NCI-H1092 (cell line): ENCODE measurements around the gene ARHGAP28.
"Not testable (repeated sequence)": the region's sequence is repeated elsewhere in the genome, so short reads cannot be mapped to it uniquely, and the experiment has no call there.

Source experiments
- DNase-seq: peaks from one replicate; lab custom pipeline; 2025; lab: John Stamatoyannopoulos, UW

The ARHGAP28 gene

DNA sequence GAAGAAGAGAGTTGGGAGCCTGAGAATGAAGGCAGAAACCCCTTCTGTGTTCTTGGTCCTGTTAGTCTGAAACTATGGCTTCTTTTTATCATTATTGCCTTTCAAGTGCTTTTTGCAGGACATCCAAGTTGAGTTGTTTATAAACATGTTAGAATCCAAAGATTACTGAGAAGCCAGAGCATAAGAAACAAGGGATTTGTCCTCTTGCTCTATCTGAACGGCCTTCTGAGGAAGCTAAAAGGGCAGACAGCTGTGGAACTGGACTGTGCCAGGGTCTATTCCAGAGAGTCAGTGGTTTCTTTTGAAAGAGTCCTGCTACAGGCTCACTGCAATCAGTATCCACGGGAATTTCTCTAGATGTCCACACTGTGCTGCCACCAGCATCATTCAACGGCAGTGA lies 86.6 kb downstream of the ARHGAP28 start:
- DNase-seq = no peak

DNA sequence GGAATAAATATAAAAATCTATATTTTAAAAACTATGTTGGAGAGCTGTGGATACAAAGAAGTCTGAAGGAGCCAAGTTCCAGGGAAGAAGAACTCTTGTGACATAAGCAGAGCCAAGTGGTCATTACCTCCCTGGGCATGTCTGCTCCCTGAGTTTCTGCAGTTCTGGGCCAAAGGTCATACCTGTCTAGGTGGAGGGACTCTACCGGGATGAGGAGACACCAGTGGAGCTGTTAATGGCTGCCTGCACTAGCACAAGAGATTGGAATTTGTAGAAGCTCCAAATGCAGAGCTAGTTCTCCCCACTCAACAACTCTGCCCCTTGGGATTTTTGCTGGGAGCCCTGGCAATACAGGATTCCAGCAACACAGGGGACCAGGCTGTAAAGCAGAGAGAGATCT lies 89.8 kb downstream of the ARHGAP28 start:
- DNase-seq = no peak

DNA sequence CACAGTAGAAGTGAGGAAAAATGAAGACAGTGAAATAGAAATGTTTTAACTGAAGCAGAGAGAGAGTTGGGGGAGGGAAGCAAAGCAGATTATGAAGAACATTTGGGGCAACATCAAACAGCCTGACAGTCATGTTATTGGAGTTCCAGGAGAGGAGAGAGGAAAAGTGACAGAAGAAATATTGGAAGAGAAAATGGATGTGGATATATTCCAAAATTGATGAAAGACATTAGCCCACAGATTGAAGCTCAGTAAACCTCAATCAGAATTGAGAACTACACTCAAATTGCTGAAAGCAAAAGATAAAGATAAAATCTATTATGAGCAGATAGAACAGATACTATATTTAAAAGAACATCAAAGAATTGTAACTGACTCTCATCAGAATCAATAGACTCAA lies 90.8 kb downstream of the ARHGAP28 start:
- DNase-seq = no peak

DNA sequence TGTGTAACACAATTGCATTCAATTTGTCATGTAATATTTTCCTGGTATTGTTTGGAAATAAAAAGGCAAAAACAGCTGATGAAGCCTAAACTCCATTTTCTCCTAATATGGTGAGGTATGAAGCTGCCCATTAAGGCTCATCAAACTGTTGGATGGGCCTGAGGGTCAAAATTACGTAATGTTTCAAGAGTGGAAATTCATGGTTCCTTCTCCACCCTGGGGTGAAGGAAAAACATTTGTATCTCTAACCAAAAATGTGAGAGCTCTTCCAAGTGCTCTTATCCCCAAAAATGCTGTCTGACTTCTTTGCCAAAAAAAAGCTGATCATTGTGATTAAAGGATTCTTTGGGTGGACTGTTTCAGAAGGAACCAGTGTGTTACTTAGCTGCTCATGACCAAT lies 91.8 kb downstream of the ARHGAP28 start:
- no peak for DNase-seq

DNA sequence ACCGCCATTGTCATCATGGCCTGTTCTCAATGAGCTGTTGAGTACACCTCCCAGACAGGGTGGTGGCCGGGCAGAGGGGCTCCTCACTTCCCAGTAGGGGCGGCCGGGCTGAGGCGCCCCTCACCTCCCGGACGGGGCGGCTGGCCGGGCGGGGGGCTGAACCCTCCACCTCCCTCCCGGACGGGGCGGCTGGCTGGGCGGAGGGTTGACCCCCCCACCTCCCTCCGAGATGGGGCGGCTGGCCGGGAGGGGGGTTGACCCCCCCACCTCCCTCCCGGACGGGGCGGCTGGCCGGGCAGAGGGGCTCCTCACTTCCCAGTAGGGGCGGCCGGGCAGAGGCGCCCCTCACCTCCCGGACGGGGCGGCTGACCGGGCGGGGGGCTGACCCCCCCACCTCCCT lies 97.6 kb downstream of the ARHGAP28 start:
- DNase-seq = not testable (repeated sequence)

DNA sequence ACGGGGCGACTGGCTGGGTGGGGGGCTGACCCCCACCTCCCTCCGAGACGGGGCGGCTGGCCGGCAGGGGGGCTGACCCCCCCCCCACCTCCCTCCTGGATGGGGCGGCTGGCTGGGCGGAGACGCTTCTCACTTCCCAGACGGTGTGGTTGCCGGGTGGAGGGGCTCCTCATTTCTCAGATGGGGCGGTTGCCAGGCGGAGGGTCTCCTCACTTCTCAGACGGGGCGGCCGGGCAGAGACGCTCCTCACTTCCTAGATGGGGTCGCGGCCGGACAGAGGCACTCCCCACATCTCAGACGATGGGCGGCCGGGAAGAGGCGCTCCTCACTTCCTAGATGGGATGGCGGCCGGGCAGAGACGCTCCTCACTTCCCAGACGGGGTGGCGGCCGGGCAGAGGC lies 98.0 kb downstream of the ARHGAP28 start:
- DNase-seq = not testable (repeated sequence)

DNA sequence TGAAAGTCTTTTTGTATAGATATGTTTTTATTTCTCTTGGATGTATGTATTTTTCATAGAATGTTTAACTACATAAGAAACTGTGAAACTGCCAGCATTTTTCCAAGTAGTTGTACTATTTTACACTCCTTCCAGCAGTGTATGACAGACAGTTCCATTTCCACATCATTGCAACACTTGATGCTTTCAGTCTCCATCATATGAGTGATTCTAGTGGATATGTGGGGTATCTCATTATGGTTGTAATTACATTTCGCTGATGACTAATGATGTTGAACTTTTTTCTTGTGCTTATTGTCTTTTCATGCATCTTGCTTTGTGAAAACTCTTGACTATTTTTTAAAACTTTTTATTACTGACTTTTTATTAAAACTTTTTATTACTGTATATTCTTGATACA lies 101.4 kb downstream of the ARHGAP28 start:
- no peak for DNase-seq

DNA sequence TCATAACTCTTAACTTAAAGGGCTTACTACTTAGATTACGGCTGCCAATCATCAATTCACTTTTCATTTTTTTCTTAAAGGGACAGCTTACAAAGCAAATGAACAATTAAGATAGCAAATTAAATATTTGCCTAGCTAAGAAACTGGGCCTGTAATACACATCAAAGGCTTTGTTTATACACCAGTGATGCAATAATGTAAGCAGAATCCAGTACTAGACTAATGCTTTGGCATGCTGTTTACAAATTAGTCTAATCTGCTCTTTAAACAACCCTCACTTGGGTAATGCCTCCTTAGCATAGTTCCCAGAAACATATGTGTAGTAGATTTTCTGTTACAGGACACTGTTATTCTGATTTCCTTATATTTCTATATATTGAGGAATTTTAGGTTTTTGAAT lies 105.8 kb downstream of the ARHGAP28 start:
- DNase-seq = no peak

DNA sequence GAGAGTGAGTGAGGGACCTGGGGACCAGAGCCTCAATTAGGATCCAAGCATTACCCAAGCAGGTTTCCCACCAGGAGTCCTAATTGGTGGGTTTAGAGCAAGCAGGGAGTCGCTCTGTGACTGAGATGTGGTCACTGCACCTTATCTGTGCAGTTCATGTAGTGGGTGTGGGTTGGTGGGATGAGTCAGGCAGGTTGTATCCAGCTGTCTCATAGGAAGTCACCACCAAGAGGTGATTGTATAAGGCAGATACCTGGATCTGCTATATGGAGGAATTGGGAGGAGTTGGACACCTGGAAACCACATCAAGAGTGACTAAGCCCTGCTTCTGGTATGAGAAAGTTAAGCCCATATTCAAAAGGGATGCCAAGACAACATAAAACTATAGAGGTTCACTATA lies 106.8 kb downstream of the ARHGAP28 start:
- no peak for DNase-seq

DNA sequence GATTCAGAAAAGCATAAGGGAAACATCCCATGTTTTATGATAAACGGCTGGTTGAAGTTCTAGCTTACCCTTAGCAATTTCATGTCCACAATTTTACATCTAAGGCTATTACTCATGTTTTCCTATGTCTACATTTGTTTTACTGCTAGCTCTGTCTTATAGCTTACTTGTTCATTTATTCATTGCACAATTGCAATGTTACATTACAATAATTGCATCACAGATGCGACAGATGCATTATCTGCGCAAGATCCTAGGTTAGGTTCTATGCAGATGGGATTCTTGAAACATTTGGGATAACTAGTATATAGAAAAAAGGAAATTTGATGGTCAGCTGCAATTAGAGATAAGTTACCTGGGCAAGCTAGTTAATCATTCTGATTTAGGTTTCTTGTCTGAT lies 108.4 kb downstream of the ARHGAP28 start:
- no peak for DNase-seq

DNA sequence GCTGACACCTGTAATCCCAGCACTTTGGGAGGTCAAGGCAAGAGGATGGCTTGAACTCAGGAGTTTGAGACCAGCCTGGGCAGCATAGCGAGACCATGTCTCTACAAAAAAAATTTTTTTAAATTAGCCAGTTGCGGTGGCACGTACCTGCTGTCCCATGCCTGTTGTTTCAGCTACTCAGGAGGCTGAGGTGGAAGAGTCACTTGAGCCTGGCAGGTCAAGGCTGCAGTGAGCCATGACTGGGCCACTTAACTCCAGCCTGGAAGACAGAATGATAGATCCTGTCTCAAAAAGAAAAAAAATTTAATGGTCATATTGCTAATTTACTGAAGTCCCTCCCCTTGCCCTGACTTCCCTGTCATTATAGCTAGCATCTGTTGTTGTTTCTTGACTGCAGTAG lies 112.6 kb downstream of the ARHGAP28 start:
- DNase-seq = no peak

DNA sequence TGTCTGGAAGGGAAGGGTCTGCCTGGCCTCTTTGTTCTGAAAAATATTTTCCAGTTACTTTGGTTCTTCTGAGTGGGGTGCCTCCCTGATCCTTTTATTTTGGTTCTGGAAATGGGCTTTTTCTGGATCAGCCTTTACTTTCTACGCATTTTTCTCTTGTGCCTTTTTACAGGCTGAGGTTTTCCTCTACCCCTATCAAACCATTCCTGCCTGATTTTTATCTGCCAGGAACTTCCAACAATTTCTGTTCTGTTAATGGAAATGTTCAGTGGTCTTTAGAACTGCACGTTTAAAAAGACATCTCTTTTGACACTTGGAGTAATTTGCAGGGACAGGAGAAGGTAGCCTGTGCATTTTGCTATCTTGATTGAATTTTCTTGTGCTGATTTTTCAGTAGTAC lies 113.8 kb downstream of the ARHGAP28 start:
- DNase-seq = no peak

DNA sequence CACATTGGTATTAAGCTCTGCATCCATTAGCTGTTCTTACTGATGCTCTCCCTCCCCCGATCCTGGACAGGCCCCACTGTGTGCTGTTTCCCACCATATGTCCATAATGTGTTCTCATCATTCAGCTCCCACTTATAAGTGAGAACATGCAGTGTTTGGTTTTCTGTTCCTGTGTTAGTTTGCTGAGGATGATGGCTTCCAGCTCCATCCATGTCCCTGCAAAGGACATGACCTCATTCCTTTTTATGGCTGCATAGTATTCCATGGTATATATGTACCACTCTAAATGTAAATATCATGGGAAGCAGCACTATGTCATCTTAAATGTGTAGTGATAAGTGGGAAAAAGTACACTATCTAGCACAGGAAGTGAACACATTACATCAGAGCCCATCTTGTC lies 116.0 kb downstream of the ARHGAP28 start:
- DNase-seq = not testable (repeated sequence)

DNA sequence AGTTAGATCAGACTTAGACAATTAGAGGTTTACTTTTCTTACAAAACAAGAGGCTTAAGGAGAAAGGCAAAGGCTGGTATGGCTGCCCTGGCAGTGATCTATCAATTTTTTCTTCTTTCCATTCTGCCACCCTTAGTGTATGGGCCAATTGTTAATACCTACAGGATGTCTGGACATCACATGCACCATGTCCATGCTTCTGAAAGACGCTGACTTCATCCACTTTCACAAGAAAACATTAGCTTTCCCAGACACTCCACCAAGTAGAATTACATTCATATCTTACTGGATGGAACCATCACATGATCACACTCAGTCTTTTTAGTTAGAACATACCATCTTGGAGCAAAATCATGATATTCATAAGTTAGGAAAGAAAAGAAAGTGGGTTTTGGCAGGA lies 120.9 kb downstream of the ARHGAP28 start:
- no peak for DNase-seq

DNA sequence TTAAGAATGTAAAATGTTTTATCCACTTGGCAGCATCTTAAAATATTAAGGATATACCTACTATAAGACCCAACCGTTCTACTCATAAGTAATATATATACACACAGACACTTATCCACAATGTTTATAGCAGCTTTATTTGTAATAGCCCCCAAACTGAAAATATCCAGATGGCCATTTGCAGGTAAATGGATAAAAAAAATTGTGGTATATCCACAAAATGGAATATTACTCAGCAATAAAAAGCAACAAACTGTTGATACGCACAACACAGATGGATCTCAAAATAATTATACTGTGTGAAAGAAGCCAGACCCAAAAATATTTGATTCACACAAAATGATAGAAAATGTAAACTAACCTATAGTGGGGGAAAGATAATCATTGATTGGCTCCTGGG lies 122.0 kb downstream of the ARHGAP28 start:
- no peak for DNase-seq

DNA sequence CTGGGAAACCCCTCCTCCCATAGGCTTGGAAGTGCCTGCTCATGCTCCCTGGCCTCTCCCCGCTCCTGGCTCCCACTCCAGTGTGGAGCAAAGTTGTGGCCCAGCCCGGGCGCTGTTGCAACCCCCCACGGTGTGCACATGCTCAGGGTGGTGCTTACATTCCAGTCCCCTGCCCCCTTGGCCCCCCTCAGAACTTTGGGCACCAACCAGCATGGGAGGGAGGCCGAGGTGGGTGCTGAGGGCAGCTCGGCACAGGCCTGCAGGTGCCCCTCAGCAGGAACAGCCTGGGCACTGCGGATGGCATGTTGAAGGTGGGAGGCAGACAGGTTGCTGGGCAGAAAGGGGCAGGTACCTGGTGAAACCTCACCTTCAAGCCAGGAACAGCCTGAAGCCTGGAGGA lies 125.3 kb downstream of the ARHGAP28 start:
- no peak for DNase-seq

DNA sequence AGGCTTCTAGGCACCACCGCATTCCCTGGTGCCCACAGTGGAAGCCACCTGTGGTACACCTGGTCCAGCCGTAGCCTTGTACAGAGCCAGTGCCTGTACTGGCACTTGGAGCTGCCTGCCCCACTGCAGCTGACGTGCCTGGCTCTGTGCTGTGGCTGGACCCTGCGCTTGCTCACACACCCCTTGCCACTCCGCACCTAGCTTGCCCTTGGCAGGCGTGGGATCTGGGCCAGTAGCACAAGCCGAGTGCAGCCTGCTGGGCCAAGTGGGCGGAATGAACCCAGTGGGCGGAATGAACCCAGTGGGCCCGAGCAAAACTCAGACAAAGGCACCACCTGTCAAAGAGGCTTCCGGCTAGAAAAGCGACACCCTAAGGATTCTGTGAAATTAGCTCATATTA lies 126.3 kb downstream of the ARHGAP28 start:
- no peak for DNase-seq

DNA sequence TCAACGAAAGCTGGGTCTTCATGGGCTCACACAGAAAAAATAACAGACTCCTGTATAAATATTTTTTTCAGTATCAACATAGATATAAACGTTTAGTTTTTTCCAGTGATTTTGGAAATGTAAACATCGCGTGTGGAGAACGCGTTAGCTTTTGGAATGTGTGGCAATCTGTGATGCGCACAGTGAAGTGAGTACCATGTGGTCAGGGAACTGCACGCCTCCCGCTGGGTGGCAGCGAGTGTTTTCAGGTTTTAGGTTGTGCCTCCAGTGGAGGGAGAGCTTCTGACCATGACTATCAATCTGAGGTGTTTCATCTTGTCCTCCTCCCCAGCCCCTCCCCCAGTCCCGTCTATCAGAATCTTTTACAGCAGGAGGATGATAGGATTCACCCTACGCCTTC lies 127.8 kb downstream of the ARHGAP28 start:
- no peak for DNase-seq

DNA sequence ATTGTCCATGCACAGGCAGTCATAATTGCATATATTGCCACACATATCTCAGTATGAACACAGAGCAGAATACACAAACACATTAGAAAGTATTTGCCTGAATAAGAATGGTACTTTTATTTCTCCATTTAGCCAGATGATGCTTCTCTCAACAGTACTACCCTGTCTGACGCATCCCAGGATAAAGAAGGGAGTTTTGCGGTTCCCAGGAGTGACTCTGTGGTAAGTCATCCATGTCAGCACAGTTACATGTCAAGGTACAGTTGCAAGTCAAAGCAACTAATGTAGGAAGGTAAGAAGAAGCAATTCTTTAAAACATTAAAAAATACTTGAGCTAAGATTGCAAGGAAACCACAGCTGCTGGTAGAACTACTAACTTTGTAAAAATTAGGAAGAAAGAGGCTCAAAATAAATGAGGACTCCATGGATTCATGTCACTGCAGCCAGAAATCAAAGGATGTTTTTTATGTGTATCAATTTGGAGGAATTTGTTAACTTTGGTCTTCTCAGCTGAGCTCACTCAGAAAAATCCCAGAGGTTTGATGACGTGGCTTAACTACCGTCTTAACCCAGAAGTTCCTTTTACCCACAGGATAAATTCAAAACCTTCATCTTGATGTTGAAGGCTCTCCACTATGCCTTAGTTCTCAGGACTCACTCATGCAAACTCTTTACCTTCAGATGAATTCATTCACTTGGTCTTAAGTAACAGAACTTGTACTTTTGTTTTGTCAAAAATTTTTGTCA lies 130.3 kb downstream of the ARHGAP28 start:
- no peak for DNase-seq

DNA sequence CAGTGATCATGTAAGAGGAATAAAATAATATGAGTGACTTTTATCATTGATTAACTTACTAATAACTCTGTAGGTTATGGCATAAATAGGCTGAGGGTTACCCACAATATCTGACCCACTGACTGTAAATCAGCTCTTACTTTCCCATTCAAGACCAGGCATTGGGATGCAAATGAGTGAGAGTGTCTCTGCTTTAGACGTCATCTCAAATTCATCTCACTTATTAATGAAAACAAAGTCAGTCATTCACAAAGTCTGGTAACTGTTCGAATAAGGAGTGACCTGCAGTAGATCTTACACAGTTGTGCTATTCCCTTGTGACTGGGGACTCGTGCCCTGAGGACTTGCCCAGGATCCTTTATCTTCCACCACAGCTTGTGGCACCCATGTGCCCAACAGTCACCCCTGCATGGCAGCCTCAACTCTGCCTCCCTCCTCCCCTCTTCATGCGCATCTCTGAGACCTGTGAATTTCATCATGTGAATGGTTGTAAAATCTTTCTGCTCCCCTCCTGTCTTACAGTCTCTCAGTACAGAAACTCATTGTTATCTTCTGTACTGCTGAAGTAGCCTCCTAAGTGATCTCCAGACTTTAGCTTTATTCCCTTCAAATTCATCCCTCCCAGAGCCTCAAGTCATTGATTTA lies 131.4 kb downstream of the ARHGAP28 start:
- DNase-seq = no peak

DNA sequence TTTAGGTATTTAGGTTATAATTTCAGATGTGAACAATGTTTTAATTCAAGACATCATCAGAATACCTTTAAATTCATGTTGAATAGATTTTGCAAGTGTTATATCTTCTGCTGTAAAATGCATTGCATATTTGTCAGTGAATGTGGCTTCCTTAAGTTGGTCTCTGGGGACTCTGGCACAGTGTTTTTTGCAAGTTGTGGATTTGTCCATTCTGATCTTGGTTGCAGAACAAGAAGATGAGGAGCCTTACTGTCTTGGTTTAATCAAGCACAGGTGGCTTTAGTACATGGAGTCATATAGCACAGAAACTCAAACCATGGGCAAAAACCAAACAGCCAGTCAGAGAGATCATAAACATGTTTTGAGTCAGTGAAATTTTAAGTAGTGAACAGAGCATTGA lies 135.7 kb downstream of the ARHGAP28 start:
- DNase-seq = no peak

DNA sequence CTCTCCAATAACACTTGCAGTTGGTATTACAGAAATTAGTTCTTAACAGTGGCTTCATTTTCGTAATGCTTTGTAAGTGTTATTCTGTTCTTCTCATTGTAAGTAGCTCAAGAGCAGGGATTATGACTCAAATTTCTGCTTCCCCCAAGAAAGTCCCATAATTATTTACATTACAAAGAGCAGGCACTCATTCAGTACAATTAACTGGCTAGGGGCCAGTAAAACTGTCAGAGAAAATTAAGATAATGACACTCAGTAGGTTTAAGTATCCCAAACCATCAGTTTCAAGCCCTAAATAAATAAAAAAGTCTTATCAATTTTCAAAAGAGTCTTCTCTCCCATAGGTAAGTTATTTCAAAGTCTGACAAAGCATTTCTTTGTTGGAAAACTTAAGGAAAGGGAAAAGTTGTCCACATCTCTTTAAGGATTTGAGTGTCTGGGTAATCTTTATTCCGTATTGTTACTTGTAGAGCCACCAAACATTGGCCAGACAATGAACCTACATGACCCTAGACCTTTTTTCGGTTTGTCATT lies 137.1 kb downstream of the ARHGAP28 start:
- DNase-seq = no peak

DNA sequence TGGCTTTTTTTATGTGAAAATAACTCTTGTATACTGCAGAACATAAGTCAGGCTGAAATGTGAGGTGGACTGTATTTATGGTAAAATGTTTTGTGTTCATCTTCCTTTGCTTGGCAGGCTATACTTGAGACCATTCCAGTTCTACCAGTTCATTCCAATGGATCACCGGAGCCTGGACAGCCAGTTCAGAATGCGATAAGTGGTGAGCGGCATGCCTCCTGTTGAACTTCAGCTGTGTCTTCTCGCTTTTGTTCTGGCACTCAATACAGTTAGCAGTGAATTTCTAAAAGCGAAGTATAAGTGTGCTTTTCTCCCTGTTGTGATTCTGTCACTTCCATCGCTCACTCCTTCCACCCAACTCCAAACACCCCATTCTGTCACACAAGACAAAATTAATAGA lies 138.5 kb downstream of the ARHGAP28 start:
- no peak for DNase-seq

DNA sequence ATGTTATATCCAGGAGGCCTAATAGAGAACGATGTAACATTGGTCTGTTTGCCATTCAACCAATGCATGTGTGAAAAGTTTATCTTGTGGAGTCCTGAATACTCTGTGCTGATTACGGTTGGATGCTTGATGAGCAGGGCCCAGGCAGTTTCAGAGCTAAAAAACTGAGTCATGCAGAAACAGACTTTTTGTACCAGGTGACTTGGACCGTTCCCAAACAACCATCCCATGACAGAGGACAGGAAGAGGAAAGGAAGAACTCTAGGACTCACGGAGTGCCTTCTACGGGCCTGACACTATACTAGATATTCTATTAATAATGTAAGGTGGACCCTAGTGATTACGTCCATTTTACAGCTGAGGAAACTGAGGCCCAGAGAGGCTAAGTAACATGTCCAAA lies 142.1 kb downstream of the ARHGAP28 start:
- DNase-seq = no peak
